GM12878 (cell line): ENCODE measurements around the gene GHRL. TPM values are rescaled to one million over a fixed set of nuclear protein-coding genes. Genes with fewer than 3 reads are reported as not detected.

Experiments used
- ATAC-seq: fragments of 200-7000 bp; cut with Tn5 transposase; 3 replicates; pipeline ENCODE4 v1.9.1; 2020; ENCODE audit warnings: mild to moderate bottlenecking, moderate library complexity
- BruUV-seq: library from RNA; stranded (reverse); fragments of 400-500 nt; replicated peaks from 2 replicates; lab custom pipeline; 2021; lab: Mats Ljungman, UMichigan
- CTCF ChIA-PET: fragments of 300-600 bp; sonication (Branson Sonifier 250); formaldehyde crosslinking; extraction: SDS; loops from one replicate; lab custom pipeline; 2021; ENCODE audit warnings: inconsistent platforms; lab: Yijun Ruan, JAX
- POLR2A ChIA-PET: fragments of 350-600 bp; formaldehyde crosslinking; extraction: SDS; loops from one replicate; lab custom pipeline; 2021; ENCODE audit warnings: inconsistent platforms; lab: Charles Lee
- RAD21 ChIA-PET: fragments of 300-600 bp; sonication (Branson Sonifier 250); formaldehyde crosslinking; loops from one replicate; lab custom pipeline; 2023; ENCODE audit warnings: antibody characterized with exemption; ENCODE audit not compliant: unreplicated experiment; lab: Charles Lee
- SMC1A ChIA-PET: fragments of 300-600 bp; sonication (Branson Sonifier 250); formaldehyde crosslinking; loops from one replicate; lab custom pipeline; 2023; ENCODE audit not compliant: unreplicated experiment, uncharacterized antibody; lab: Charles Lee
- DNase-seq: peaks from one replicate; pipeline ENCODE4 v3.0.0-alpha.2; 2011; ENCODE audit warnings: low read depth, low spot score
- FAIRE-seq: peaks from 3 replicates; lab custom pipeline; 2011; peaks lifted over from hg19 to GRCh38; lab: Jason Lieb, UNC
- H2AFZ ChIP-seq: 2 replicates; pipeline ENCODE4 v1.6.0; 2011; ENCODE audit warnings: low read depth, low read length, control low read depth; ENCODE audit not compliant: control insufficient read depth
- H3K27ac ChIP-seq: 2 replicates; pipeline ENCODE4 v1.5.1; 2011; ENCODE audit warnings: control low read depth; ENCODE audit not compliant: control insufficient read depth, insufficient read depth
- H3K27me3 ChIP-seq, 2 experiments: replicated peaks in 1 of 2; 2 replicates each; pipeline versions ENCODE4 v1.6.0 to v1.6.1; 2011; ENCODE audit warnings: low read length in 1 of 2; ENCODE audit not compliant: control insufficient read depth in 2 of 2, insufficient read depth in 2 of 2
- H3K36me3 ChIP-seq, 2 experiments: 2 replicates each; pipeline ENCODE4 v1.5.1; 2011; ENCODE audit warnings: low read length in 1 of 2; ENCODE audit not compliant: control insufficient read depth in 2 of 2, insufficient read depth in 2 of 2
- H3K4me1 ChIP-seq: 2 replicates; pipeline ENCODE4 v1.6.1; 2011; ENCODE audit warnings: mild to moderate bottlenecking, low read length, moderate library complexity, mixed read lengths; ENCODE audit not compliant: control insufficient read depth, insufficient read depth
- H3K4me2 ChIP-seq: 2 replicates; pipeline ENCODE4 v1.6.0; 2011; ENCODE audit warnings: control low read depth; ENCODE audit not compliant: control insufficient read depth, insufficient read depth
- H3K4me3 ChIP-seq: fragments of 200-600 bp; sonication (generic); 2 replicates; pipeline ENCODE4 v1.5.1; 2016
- H3K79me2 ChIP-seq: 2 replicates; pipeline ENCODE4 v1.6.0; 2011; ENCODE audit warnings: low read length; ENCODE audit not compliant: control insufficient read depth, insufficient read depth
- H3K9ac ChIP-seq: 2 replicates; pipeline ENCODE4 v1.8.0; 2011; ENCODE audit warnings: low read length, control low read depth, mixed read lengths; ENCODE audit not compliant: control insufficient read depth, insufficient read depth
- H3K9me3 ChIP-seq: replicated peaks from 3 replicates; pipeline ENCODE4 v1.5.1; 2011; ENCODE audit warnings: mild to moderate bottlenecking, low read length; ENCODE audit not compliant: control insufficient read depth, insufficient read depth
- H4K20me1 ChIP-seq: 2 replicates; pipeline ENCODE4 v1.6.0; 2011; ENCODE audit not compliant: control insufficient read depth, insufficient read depth
- POLR2A ChIP-seq: IDR thresholded peaks from 2 replicates; pipeline ENCODE4 v1.6.1; 2011; ENCODE audit warnings: low read depth, mild to moderate bottlenecking, low read length
- SP1 ChIP-seq: IDR thresholded peaks from one replicate; pipeline ENCODE4 v1.6.1; 2011; ENCODE audit warnings: low read depth, low read length
- SRF ChIP-seq, 2 experiments: IDR thresholded peaks; 2 replicates each; pipeline ENCODE4 v1.6.1; 2011; ENCODE audit warnings: low read depth in 2 of 2, low read length in 2 of 2, mild to moderate bottlenecking in 1 of 2, moderate library complexity in 1 of 2
- WGBS: methylation state at CpG from one replicate; pipeline ENCODE4 v1.1.6; 2016; ENCODE audit warnings: low lambda C conversion rate; ENCODE audit not compliant: insufficient replicate concordance, insufficient coverage; ENCODE audit errors: missing lambda C conversion rate; 5-methylcytosine and 5-hydroxymethylcytosine counted together
- in situ Hi-C: fragments of 300-500 bp; cut with MboI; formaldehyde crosslinking; loops from 9 replicates; pipeline ENCODE4 v1.14.3; 2018; ENCODE audit warnings: mixed read lengths
- intact Hi-C: fragments of 100-400 bp; cut with micrococcal nuclease; formaldehyde crosslinking; loops from one replicate; pipeline ENCODE4 v1.14.2; 2022; ENCODE audit not compliant: unreplicated experiment
- polyA plus RNA-seq, 11 experiments: library from polyadenylated mRNA; depleted of rRNA in 4 of 11; unstranded in 6 of 11; stranded (reverse) in 5 of 11; fragments of >200 nt; fragmentation: Nextera tagmentation in 4 of 11; fragmentation: Illumina TruSeq in 1 of 11; extraction: Ambion mirVana in 4 of 11; extraction: Trizol in 1 of 11; gene quantifications; 1 replicate in 1 of 11; 2 replicates in 10 of 11; pipeline versions ENCODE4 v1.2.1 to v1.2.3, GENCODE V29; 2011 to 2016; ENCODE audit warnings: inconsistent platforms in 2 of 11, missing spikeins in 2 of 11, low read depth in 1 of 11
- total RNA-seq, 4 experiments: library from RNA; depleted of rRNA in 3 of 4; stranded (reverse); fragments of >200 nt in 3 of 4; fragmentation: Illumina TruSeq in 1 of 4; extraction: Trizol in 1 of 4; gene quantifications; 2 replicates each; pipeline versions ENCODE4 v1.2.1 to v1.2.3, GENCODE V29; 2013 to 2021
- TF ChIP-seq, protein P1 (sequence below): fragments of 150-350 bp; IDR thresholded peaks from 2 replicates; pipeline ENCODE4 v1.6.1; 2014; ENCODE audit warnings: mild to moderate bottlenecking, low read depth, low read length
- TF ChIP-seq, protein P2 (sequence below): fragments of 450-650 bp; IDR thresholded peaks from 2 replicates; pipeline ENCODE4 v1.6.1; 2017; ENCODE audit warnings: mild to moderate bottlenecking

The GHRL gene
- total and polyA plus RNA-seq, 10 of the 15 experiments (the other 5 are each of a cell fraction or from before 2014, with no cell fraction given) = 0.35 to 2.2 (median 0.88) TPM

DNA sequence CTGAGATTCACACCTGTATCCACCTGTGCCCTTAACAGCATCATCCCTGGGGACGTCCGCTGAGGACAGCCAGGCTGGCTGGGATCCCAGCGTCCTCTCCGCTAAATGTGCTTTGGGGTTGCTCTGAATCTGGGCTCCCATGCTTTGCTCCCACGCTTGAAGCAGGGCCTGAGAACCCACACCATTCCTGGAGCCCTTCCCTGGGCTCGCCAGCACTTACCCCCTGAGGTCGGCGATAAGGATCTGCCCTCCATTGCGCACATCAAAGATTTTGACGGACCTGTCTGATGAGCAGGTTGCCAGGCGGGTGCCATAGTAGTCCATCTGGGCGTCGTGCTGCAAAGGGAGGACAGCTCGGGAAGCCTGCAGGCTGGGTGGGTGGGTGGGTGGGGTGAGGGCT, 22.4 kb upstream of the GHRL start:
- SMC1A ChIA-PET = no interaction called here
- peaks cover 16% of the 10 kb centered on the region for H3K79me2 ChIP-seq
- H3K27me3 ChIP-seq = no peaks in the 10 kb centered on the region
- 95% methylated on average over 10 of the region's 14 CpGs for WGBS
- H3K4me3 ChIP-seq = no peak overlapping the region
- POLR2A ChIA-PET = no interaction called here
- RAD21 ChIA-PET = no interaction called here
- no peak for DNase-seq
- in situ Hi-C loops (no loop called here), intact Hi-C loops (no loop called here)
- TF ChIP-seq POLR2A = peak; percentile 17; the same call in 1 of the 2 replicates
- no peak for TF ChIP-seq SRF (IDR thresholded peaks at IDR 0.05; ENCODE audit: low read depth in 2 of 2, low read length in 2 of 2)
- H2AFZ ChIP-seq = no peak overlapping the region
- H3K9me3 ChIP-seq = no peaks in the 10 kb centered on the region
- no peak for ATAC-seq
- peaks cover 16 to 52% of the 10 kb centered on the region in 2 experiments for H3K36me3 ChIP-seq
- no TSS peak for BruUV-seq
- no peak overlapping the region for H3K9ac ChIP-seq
- no peak for FAIRE-seq
- H3K4me2 ChIP-seq = no peak overlapping the region
- no peak overlapping the region for H3K27ac ChIP-seq
- H4K20me1 ChIP-seq = no peaks in the 10 kb centered on the region
- CTCF ChIA-PET = no interaction called here
- 0 out of 2 replicates have a peak, but pooled peaks cover 3% of the 10 kb centered on the region for H3K4me1 ChIP-seq

DNA sequence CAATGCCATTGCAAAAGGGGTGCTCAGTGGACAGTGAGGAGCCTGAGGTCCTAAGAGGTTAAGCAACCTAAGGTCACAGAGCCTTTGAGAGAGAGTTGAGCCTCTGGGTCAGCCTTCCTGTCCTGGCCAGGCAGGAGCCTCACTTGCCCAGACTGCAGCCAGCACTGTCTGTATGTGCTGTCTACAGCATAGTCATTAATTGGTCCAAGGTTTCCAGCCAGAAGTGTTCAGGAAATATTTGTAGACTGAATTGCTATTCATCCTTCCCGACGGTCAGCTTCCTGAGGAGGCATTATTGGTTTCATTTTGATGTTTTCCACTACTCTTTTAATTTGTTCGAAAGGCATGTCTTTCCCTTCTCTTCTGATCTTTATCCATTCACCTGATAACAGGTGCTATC, 20.1 kb upstream of the GHRL start:
- Histone ChIP-seq H2AFZ (no peak overlapping the region), H3K27me3 (no peaks in the 10 kb centered on the region), H3K27ac (no peak overlapping the region), H4K20me1 (no peaks in the 10 kb centered on the region), H3K9me3 (no peaks in the 10 kb centered on the region), H3K4me3 (no peak overlapping the region), H3K79me2 (no peaks in the 10 kb centered on the region; the same call in none of the 2 replicates), H3K4me1 (no peaks in the 10 kb centered on the region), H3K36me3 (peaks cover 19 to 55% of the 10 kb centered on the region in 2 experiments)
- CTCF ChIA-PET = no interaction called here
- intact Hi-C loops = no loop called here
- 96% methylated on average over 3 of the region's 3 CpGs for WGBS
- SMC1A ChIA-PET = interaction anchor here (1.5 kb wide), 1 partner anchor 49 kb away, joined by 3 read pairs; no protein-coding TSS in a partner anchor
- in situ Hi-C loops = no loop called here
- no TSS peak for BruUV-seq
- POLR2A ChIA-PET = interaction anchor here (1.0 kb wide), 1 partner anchor 13 kb away, joined by 3 read pairs; no protein-coding TSS in a partner anchor
- DNase-seq (no peak), FAIRE-seq (no peak), ATAC-seq (no peak)
- TF ChIP-seq, protein P1, sequence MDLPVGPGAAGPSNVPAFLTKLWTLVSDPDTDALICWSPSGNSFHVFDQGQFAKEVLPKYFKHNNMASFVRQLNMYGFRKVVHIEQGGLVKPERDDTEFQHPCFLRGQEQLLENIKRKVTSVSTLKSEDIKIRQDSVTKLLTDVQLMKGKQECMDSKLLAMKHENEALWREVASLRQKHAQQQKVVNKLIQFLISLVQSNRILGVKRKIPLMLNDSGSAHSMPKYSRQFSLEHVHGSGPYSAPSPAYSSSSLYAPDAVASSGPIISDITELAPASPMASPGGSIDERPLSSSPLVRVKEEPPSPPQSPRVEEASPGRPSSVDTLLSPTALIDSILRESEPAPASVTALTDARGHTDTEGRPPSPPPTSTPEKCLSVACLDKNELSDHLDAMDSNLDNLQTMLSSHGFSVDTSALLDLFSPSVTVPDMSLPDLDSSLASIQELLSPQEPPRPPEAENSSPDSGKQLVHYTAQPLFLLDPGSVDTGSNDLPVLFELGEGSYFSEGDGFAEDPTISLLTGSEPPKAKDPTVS = no peak
- TF ChIP-seq, protein P2, sequence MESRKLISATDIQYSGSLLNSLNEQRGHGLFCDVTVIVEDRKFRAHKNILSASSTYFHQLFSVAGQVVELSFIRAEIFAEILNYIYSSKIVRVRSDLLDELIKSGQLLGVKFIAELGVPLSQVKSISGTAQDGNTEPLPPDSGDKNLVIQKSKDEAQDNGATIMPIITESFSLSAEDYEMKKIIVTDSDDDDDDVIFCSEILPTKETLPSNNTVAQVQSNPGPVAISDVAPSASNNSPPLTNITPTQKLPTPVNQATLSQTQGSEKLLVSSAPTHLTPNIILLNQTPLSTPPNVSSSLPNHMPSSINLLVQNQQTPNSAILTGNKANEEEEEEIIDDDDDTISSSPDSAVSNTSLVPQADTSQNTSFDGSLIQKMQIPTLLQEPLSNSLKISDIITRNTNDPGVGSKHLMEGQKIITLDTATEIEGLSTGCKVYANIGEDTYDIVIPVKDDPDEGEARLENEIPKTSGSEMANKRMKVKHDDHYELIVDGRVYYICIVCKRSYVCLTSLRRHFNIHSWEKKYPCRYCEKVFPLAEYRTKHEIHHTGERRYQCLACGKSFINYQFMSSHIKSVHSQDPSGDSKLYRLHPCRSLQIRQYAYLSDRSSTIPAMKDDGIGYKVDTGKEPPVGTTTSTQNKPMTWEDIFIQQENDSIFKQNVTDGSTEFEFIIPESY = no peak
- TF ChIP-seq SP1 = no peak
- TF ChIP-seq, all 136 proteins: peak for 0
- RAD21 ChIA-PET = no interaction called here
- H3K4me2 ChIP-seq = no peak overlapping the region
- no peak overlapping the region for H3K9ac ChIP-seq
